ENCODE measurements around the gene LYST.

The LYST gene

GRCh38 chr1:235612761-235613160 lies 253.9 kb downstream of the LYST start:
- Histone ChIP-seq H3K4me3 (ENCODE audit: insufficient read depth, low read length, poor library complexity, severe bottlenecking) (no peak overlapping the region), H3K9me2 (replicated peaks; ENCODE audit: insufficient read depth, low read length) (no peaks in the 10 kb centered on the region), H3K4me2 (ENCODE audit: low read depth, low read length, poor library complexity, severe bottlenecking) (no peak overlapping the region), H3K9me3 (ENCODE audit: insufficient read depth, low read length) (no peaks in the 10 kb centered on the region), H3F3A (ENCODE audit: insufficient read depth) (no peaks in the 10 kb centered on the region), H3K36me3 (ENCODE audit: low read length) (no peaks in the 10 kb centered on the region), H3K27ac (ENCODE audit: low read depth, low read length) (no peak overlapping the region), H3K9ac (ENCODE audit: low read length) (no peak overlapping the region), H3K27me3 (ENCODE audit: low read length) (no peaks in the 10 kb centered on the region), H2AFZ (ENCODE audit: low read depth, low read length, severe bottlenecking) (no peak overlapping the region), H4K20me1 (ENCODE audit: low read depth, low read length) (no peaks in the 10 kb centered on the region), H3K79me2 (ENCODE audit: insufficient read depth, low read length) (no peaks in the 10 kb centered on the region)
- TF ChIP-seq CTCF (IDR thresholded peaks at IDR 0.05; ENCODE audit: insufficient read depth, low read length, poor library complexity, severe bottlenecking) (no peak), EZH2phosphoT487 (conservative IDR thresholded peaks at IDR 0.05; ENCODE audit: low read length) (no peak)
